ENCODE measurements around the gene AEN.

AEN gene, protein sequence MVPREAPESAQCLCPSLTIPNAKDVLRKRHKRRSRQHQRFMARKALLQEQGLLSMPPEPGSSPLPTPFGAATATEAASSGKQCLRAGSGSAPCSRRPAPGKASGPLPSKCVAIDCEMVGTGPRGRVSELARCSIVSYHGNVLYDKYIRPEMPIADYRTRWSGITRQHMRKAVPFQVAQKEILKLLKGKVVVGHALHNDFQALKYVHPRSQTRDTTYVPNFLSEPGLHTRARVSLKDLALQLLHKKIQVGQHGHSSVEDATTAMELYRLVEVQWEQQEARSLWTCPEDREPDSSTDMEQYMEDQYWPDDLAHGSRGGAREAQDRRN

DNA sequence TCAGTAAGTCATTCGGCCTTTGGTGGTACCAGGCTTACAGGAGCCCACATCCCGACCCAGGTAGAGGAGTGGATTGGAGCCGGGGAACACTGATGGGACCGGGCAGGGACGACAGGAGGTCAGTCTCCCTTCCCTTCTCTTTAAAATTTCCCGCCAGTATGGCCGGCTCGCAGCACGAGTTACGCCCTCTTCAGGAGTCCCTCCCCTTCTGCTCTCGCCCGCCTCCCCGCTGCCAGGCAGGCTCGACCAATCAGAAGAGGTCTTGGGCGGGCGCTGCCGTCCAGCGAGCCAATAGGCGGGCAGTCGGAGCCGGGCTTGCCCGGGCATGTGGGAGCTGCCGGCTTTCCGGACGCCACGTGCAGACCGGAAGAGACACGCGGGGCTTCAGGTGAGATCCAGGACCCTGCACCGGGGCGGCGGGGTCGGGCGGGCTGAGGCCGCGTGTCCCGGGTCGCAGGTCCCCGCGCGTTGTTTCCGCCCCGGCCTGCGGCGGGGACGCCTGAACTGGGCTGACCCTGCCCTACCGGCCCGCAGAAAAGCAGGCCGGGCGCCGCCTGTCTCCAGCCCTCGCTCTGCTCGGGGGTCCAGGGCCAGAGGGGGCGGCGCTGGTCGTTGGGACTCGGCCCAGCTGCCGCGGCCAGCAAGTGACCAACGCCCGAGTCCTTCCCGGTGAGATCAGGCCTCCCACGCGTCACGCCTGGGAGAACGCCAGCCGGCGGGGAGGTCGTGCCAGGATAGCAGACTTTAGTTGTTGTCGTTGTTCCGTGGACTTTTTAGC, at the start of gene AEN:
TSS of gene AEN (plus strand) at position 346 of the 778 bp plus-strand sequence. CDS start 4,870 bp downstream, outside the sequence.
- DNase-seq = peak; percentile 83

DNA sequence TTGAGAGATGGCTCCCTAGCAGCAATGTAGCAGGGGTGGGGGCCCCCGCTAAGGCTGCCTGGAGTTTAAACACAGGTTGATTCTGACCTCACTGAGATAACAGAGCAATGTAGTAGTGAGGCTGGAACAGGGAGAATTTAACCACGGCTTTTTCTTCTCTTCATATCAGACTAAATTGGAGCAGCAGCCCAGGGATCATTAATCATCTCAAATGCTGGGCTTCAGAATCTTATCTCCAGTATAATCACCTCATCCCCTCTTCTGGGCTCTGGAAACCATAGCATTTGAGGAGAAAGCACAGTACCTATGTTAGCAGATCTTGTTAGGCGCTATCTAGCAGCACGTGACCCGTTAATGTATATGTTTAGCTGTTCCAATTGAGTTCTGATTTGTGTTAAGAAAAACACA, 49.3 kb upstream of the AEN start:
- no peak for DNase-seq

DNA sequence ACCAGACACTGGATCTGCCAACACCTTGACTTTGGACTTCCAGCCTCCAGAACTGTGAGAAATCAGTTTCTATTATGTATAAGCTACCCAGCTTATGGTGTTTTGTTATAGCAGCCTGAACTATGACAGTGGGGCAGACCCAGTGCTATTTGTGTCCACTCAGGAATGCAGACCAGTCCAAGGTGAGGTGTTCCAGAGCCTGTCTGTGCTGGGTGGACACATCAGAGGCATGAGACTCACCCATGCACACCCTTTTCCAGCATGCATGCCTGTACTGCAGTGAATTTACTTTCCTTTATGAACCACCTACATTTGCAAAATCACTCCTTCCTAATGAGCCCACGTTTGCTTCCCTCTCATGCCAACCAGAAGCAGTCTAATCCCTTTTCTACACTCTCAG, 47.1 kb upstream of the AEN start:
- DNase-seq = no peak

DNA sequence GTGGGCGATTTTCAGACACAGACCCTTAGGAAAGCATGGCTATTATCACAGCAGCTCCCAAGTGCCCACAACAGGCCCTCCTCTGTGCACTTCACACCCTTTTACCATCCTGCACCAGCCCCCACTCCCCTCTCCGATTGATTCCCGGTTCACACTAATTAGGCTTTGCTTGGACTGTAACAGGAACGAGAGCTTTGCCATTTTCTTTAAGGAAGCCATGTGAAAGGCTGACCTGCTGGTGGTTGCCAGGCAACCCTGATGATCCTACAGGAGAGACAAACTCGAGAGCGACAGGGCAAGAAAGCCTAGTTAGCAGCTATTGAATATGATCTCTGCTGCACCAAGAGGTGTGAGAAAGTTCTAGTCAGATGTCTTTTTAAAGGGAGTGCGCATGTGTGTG, 46.5 kb upstream of the AEN start:
- peak; percentile 21 for DNase-seq

DNA sequence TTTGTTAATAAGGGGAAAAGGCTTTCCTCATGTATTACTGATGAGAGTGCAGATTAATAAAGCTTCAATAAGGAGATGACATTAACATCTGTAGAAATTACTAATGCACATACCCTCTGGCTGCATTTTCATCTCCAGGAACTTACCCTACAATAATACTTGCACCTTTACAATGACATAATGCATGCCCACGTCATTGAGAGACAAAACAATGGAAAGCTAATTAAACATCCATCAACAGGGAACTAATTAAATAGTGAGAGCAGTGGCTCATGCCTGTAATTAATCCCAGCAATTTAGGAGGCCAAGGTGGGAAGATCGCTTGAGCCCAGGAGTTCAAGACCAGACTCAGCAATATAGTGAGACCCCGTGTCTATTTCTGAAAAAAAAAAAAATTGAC, 41.8 kb upstream of the AEN start:
- no peak for DNase-seq

DNA sequence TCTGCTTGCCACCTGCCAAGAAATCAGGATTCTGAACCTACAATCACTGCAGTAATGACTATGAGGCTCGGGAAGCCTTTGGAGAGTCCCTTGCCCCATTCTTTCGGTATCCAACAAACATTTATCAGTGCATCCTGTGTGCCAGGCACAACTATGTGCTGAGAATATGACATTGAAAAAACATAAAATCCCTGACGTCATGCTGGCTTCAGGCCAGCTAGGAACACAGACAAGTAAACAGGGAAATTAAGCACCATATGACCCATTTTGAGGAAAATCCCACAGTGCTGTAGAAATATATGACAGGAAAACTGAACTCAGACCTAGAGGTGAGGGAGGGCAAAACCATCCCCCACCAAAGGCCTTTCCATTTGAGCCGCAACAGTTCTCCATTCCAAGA, 40.6 kb upstream of the AEN start:
- DNase-seq = no peak

DNA sequence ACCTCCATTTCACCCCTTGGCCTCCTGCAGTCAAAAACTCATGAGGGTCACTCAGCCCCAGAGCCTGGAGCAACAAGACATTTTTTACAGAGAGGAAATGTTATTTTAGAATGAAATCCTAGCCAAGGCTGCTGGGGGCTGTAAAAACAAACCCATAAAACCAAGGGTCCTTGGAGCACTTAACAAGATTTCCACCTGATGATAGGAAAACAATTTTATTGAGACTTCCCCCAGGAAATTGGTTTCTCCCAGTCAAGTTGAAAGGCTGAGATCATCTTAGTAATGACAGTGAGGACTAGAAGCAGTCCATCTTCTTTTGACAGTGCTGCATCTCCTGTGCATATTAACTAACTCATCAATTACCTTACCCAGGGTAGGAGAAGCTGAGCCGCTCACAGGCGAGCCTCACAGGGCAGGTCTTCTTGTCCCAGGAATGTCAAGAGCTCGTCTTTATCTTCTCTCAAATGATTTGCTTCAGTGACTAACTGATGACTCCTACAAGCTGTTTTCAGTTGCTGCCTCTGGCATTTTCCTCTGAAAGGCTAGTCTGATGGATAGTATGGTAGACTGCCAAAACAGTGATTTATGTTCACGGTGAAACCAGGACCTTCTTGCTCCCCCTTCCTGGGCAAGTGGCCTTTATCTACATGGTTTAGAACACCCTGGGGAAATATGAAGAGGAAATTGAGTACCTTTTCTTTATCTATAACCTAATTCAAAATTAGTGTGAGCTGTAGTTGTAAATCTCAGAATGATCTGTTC, 34.6 kb upstream of the AEN start:
- no peak for DNase-seq

DNA sequence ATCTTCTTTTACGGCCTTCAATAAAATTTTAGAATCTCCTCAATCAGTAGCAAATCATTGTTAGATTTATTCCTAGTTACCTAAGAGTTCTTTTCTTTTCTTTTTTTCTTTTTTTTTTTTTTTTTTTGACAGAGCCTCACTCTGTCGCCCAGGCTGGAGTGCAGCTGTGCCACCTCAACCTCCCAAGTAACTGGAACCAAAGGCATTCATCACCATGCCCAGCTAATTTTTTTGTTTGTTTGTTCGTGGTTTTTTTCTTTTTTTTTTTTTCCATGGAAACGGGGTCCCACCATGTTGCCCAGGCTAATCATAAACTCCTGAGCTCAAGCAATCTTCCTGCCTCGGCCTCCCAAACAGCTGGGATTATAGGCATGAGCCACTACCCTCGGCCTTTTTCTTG, 30.4 kb upstream of the AEN start:
- DNase-seq = no peak

DNA sequence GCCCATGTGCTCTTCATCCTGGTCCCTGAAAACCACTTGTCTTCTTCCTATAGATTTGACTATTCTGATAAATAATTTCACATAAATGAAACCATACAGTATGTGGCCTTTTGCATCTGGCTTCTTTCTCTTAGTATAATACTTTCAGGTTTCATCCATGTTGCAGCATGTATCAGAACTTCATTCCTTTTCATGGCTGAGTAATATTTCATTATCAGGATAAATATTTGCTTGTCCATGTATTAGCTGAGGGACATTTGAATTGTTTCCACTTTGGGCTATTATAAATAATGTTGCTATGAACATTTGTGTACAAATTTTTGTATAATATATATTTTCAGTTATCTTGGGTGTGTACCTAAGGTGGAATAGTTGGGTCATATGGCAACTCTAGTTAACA, 29.8 kb upstream of the AEN start:
- no peak for DNase-seq

DNA sequence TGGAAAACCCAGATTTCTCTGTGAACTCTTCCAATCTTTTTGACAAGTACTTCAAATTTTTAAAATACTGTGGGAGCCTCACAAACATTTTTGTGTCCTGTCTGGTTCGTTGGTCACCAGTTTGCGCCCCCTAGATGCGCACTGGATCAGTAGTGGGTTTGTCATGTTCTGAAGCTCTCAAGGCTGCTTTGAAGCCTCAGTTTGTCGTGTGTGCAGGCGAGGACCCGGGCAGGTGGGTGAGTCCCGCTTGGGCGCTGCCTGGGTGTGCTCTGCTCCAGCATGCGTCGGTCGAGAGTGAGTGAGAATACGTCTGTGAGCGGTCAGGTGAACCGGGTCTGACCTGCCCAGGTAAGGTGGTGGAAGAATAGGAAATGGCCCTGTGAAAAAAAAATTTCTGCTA, 17.3 kb upstream of the AEN start:
- no peak for DNase-seq

DNA sequence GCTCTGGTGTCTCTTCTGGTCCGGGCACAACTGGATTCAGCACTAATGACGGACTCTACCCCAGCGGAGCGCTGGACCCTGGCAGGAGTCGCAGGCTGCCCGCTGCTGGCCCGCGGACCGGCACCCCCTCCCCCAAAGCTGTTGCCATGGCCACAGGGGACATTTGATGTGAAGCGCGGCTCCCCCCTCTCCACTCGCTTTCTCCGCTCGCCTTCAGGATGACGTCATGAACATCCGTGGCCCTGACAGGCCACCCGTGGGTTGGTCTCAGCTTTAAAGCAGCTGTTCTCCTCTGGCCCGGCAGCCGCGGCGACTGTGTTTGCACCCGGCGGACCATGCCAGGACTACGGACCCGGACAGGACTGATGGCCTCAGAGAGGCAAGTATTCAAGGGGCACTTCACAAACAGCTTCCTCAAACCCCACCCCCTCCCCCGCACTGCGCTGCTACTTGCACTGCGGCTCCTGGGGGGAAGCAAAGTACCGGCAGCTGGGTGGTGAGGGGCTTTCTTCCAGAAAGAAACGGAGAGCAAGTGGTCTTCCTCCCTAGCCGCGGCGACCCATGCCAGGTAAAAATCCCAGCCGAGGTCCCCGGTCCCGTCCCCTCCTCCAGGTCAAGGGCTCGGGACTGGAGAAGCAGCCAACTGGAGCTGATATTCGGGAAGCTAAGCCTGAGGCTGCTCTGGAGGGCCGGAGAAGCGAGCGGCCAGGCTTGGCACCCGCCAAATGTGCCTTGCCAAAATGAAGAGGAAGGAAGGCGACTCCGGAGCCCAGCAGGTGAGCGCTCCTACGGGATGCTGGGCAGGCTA, 16.6 kb upstream of the AEN start:
- peak; percentile 29 for DNase-seq

DNA sequence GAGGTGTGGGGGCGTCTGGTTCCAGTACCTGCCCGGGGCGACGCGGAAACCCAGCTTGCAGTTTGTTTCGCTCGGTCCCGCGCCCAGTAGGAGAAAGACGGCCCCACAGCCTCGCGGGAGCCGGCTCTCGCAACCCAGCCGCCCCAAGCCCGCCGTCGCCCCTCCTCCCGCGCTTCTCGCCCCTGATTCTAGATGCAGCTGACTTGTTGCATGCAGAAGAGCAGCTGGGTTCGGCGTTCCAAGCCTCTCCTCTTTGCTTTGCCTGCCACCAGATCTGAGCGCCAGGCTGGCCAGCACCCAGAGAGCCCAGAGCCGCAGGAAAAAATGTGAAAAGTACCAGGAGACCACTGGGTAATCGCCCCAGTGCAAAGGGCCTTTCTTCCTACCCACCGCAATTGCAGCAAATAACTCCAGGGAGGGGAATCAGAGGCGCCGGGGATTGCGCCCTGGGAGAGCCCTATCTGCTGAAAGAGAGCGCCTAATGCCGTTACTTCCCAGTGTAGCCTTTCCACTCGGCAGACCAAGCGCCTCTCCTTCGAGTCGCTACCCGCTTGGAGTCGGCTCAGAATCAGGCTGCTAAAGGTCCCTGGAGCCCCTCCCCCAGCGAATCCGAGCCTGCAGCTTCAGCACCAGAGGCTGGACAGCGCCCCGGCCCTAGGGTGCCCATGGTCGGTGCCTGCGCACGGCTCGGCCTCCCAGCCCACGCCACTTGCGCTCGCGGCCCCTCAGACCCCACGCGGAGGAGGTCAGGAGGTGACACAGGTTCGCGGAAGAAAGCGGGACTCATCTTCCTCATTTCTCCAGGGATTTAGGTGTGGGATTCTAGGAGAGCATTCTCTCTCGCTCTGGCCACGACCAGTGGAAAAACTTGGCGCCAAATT, 15.7 kb upstream of the AEN start:
- peak; percentile 37 for DNase-seq

DNA sequence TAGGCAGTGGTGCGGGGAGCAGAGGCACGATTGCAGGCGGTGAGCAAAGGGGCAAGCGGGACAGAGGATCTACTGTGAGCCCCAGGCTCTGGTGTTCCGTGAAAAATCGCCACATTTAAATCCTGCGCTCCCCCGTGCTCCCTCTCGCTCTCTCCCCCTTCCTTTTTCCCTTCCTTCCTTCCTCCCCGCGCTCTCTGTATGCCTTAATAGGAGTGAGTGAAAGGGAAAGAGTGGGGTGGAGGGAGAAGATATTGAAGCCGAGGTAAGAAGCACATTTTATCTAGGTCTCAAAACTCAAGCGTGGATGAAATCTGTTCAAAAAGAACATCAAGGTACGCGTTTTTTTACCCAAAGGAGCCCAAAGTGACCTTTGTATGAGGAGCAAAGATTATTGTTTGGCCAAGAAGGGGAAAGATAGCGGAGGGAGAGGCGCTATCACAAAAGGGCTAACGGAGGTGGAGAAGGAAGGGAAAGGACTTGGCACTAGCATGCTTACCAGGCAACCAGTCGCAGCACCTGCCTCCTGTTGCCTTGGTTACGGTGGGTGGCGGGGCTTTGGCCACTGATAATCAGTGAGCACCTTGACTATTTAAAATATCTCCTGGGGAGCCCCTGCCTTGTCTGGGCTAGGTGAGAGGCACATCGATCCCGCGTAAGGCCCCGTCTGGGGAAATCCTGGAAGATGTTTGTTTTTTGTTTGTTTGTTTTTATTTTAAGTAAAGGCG, 14.9 kb upstream of the AEN start:
- DNase-seq = peak; percentile 74

DNA sequence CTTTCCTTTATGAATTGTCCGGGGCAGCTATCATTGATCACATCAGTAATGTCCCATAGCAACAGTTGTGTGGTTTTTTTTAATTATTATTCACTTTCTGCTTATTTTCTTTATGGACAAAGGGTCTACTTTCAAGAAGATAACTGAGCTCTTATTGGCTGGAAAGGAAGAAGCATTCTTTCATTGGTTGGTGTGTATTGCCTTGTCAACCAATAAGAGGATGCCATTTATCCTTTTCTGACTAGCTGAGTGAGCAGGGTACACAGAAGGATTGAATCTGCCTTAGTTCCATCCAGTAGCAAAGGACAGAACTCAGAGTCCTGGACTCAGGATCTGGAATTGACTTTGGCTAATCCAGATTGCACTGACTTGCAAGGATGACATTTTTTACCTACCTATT, 13.2 kb upstream of the AEN start:
- no peak for DNase-seq

DNA sequence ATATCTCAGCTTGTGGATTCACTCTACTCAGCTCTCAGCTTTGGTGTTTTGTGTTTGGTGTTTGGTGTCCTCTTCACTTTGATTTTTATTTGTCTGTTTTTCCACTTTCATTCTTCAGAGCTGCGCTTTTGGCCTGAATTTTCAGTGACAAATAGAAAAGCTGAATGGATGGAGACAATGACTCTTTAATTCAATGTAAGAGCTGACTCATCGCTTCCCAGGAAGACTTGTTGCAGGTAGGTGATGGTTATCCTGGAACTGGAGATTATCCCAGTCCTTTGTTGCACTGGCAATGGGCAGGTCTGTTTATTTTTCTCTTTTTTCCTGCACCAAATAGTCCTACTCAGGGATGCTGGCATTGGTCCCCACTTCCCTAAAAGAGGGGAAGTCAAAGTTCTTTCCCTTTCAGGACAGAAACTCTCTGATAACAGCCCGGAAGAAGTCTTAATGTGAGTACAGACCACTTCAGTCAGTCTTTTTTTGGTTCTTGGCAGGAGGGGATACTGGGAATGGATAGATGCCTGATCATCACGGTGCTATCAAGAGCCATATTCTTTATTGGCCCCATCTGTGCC, 12.4 kb upstream of the AEN start:
- DNase-seq = no peak

DNA sequence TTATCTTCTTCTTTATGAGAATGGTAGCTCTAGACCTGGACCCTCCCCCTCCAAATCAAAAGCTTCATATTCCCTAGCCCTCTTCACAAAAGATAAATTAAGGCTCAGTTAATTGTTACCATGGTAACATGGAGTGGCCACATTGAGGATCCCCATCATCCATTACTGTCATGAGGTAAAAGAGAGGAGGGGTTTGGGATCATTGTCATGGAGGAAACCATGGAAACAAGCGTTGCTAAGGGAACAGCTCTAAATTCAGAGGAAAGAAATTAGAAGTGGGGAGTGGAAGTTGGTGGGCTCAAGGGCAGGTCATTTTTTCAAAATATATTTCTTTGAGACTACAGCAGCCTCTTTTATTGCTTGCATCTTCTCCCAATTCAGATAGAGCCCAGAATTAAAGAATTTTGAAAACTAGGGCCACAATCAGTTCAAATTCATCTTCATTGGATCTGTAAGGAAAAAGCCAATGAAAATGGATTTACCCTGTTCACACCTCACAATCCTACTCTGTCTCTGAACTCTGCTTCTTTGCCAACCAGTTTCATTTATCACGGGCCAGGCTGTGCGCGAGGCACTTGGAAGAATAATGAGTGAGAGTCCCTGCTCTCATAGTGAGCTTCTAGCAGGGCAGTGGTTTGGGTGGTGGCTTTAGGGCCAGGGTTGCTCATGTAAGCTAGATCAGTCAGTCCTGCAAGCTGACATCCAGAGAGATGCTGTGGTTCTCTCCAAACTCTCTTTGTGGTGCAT, 11.6 kb upstream of the AEN start:
- DNase-seq = no peak

DNA sequence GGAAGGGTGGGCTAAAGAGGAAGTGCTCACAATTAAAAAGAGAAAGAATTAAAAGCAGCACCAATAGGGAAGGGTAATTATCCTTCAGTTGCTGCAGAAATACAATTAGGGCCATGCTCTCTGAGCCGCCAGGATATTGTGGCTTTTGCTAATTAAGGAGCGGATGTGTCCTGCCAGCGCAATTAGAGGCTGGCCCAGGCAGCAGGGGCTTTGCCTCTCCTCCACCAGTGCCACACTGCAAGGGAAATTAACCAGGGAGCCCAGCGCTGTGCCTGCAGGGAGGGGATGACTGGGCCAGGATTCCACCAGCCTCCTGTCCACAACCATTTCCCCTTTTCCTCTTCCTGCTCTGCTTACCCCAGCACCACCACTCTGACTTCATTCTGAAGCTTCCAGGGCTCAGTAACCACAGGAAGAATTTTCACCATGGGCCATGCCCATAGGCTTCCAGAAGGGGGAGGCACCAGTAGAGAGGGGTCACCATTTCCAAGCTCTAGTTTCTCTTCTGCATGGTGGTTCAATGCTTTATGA, 10.4 kb upstream of the AEN start:
- DNase-seq = peak; percentile 14

DNA sequence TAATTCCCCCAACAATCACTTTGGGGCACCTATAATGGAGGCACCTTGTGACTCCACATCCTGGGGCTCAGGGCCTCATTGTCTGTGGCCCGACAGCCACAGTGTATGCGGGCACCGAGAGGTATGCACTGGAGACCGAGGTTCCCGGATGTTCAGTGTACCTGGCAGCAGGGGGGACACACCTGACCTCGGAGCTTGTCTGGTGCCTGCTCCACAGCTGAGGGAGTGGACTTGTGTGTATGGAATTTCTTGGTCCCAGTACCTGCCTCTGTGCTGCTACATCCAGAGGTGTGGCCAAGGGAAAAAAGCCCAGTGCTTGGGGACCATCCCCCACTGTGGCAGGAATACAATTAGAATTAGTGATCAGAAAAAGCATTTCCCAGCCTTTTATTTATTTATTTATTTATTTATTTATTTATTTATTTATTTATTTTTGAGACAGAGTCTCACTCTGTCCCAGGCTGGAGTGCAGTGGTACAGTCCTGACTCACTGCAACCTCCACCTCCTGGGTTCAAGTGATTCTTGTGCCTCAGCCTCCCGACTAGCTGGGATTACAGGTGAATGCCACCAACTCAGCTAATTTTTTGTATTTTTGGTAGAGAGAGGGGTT, 8.8 kb upstream of the AEN start:
- no peak for DNase-seq
